Pericardium fibroblast (primary cell): ENCODE data around the gene FGFR3. TPM values are rescaled to one million over a fixed set of nuclear protein-coding genes. Genes with fewer than 3 reads are reported as not detected.

Experiments
- total RNA-seq: library from RNA; depleted of rRNA; stranded (reverse); fragments of >200 nt; gene quantifications from 2 replicates; pipeline ENCODE4 v1.2.3, GENCODE V29; 2015

FGFR3 gene
- 1.2 and 2.2 TPM in 2 replicates for total RNA-seq

GRCh38 chr4:1792832-1793495 lies at the start of gene FGFR3:
Gene FGFR3 (plus strand): TSS chr4:1793293. CDS start chr4:1793935, 642 bp downstream.

GRCh38 chr4:1856071-1856942 lies 63.2 kb downstream of the FGFR3 start, which contains the start of gene LETM1:
Gene LETM1 (minus strand): TSS chr4:1856156. CDS start chr4:1855950, 206 bp downstream.

Other genes starting within 250 kb of the FGFR3 start
- 3.3 and 7.8 TPM in 2 replicates for gene FAM53A, start 109.0 kb upstream of the FGFR3 start, total RNA-seq
- gene SLBP, start 81.0 kb upstream of the FGFR3 start, total RNA-seq, result 52.3 and 80.5 TPM in 2 replicates
- gene TMEM129, start 72.0 kb upstream of the FGFR3 start, total RNA-seq, result 51.0 and 71.2 TPM in 2 replicates
- gene TACC3, start 71.8 kb upstream of the FGFR3 start, total RNA-seq, result 1.9 and 2.8 TPM in 2 replicates
- 32.2 and 34.7 TPM in 2 replicates for gene LETM1, start 62.9 kb downstream of the FGFR3 start, total RNA-seq
- gene NSD2, start 78.1 kb downstream of the FGFR3 start, total RNA-seq, result 12.3 and 20.9 TPM in 2 replicates
- gene NELFA, start 215.7 kb downstream of the FGFR3 start, total RNA-seq, result 14.9 and 15.9 TPM in 2 replicates